Stimulated activated CD8-positive, alpha-beta memory T cell treated with anti-CD3 and anti-CD28 coated beads, Interleukin-2, amount 100 ng/mL, for 1 hour (primary cell): ENCODE measurements around the gene CDH4.
"Not testable (repeated sequence)": the region's sequence is repeated elsewhere in the genome, so short reads cannot be mapped to it uniquely, and the experiment has no call there.

ENCODE experiments used
- DNase-seq, 2 donors: peaks; one replicate each; pipeline ENCODE4 v3.0.0-alpha.2; 2020; ENCODE audit warnings: low read depth in 2 of 2

CDH4 gene

GRCh38 chr20:61960836-61961235, 708.8 kb downstream of the CDH4 start:
- no peak for DNase-seq

GRCh38 chr20:61963149-61963548, 711.1 kb downstream of the CDH4 start:
- no peak for DNase-seq

- no peak for DNase-seq
Observed at GRCh38 chr20:61963885-61964674, 712.0 kb downstream of the CDH4 start.

- no peak for DNase-seq
Observed at GRCh38 chr20:61964675-61965605, 712.9 kb downstream of the CDH4 start.

- no peak for DNase-seq
Observed at GRCh38 chr20:61965606-61966491, 713.8 kb downstream of the CDH4 start.

- no peak for DNase-seq
Observed at GRCh38 chr20:61966492-61967244, 714.6 kb downstream of the CDH4 start.

GRCh38 chr20:61967300-61967699, 715.2 kb downstream of the CDH4 start:
- DNase-seq: no peak

- no peak for DNase-seq
Observed at GRCh38 chr20:61968036-61968810, 716.2 kb downstream of the CDH4 start.

GRCh38 chr20:61968932-61969331, 716.9 kb downstream of the CDH4 start:
- no peak for DNase-seq

- DNase-seq: no peak
Observed at GRCh38 chr20:61969806-61970205, 717.7 kb downstream of the CDH4 start.

GRCh38 chr20:61970357-61970756, 718.3 kb downstream of the CDH4 start:
- no peak for DNase-seq

GRCh38 chr20:61971595-61971994, 719.5 kb downstream of the CDH4 start:
- DNase-seq: not testable (repeated sequence)

GRCh38 chr20:61972636-61973508, 720.8 kb downstream of the CDH4 start:
- no peak for DNase-seq

GRCh38 chr20:61973515-61974356, 721.7 kb downstream of the CDH4 start:
- no peak for DNase-seq

- DNase-seq: no peak
Observed at GRCh38 chr20:61974357-61974665, 722.2 kb downstream of the CDH4 start.

- no peak for DNase-seq
Observed at GRCh38 chr20:61975407-61976129, 723.5 kb downstream of the CDH4 start.

GRCh38 chr20:61976263-61976643, 724.2 kb downstream of the CDH4 start:
- DNase-seq: no peak
